ENCODE measurements around the gene INO80D. TPM values are rescaled to one million over a fixed set of nuclear protein-coding genes. Genes with fewer than 3 reads are reported as not detected.

INO80D gene
- total RNA-seq, 1 experiment from 2014 or later: 8.8 TPM

DNA sequence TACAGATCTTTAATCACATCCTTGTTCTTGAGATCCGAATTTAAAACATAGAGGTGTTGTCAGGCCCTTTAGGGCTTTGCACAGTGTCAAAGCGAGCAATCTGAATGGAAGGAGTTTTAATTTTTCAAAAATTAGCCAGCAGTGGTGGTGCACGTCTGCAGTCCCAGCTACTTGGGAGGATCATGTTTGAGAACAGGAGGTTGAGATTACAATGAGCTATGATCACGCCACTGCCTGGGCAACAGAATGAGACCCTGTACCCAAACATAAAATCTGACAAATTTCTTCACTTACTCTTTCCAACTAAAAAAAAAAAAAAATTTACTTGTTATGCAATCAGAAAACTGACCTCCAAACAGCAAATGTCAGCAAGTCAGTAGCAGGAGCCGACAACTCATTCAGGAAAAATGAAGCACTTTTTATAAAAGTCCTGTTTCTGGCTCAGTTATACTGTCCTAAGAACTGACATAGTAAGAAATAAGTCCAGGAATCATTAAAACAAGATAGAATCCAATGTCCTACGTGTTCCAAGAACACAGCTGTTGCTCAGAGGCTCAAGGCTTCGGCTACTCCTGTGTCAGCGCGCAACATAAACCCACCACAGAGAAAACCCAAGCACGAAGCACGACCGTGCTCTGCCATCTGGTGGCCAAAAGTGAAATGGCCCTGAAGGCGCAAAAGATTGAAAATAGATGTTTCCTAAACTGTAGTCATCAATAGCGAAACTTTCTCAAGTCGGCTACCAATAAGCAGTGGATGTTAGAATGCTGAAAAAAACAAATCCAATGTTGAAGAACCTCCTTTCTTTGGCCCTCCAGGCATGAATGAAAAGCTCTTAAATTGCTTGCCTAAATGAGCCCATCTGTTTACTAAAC is 138.1 kb downstream of the INO80D start:
- Histone ChIP-seq H3K4me1 (ENCODE audit: insufficient read depth, low read length) (no peaks in the 10 kb centered on the region), H3K79me2 (ENCODE audit: low read length) (no peaks in the 10 kb centered on the region), H3K27me3 (ENCODE audit: low read length) (no peaks in the 10 kb centered on the region), H3F3A (ENCODE audit: low read length, unreplicated experiment) (no peaks in the 10 kb centered on the region), H3K9me3 (ENCODE audit: low read length) (no peaks in the 10 kb centered on the region), H3K36me3 (ENCODE audit: low read depth, low read length) (no peaks in the 10 kb centered on the region), H3K27ac (ENCODE audit: low read length) (no peak overlapping the region), H2AFZ (ENCODE audit: low read length) (peak overlapping the region; percentile 40; the same call in 1 of the 2 replicates), H4K20me1 (ENCODE audit: low read length) (no peaks in the 10 kb centered on the region), H3K9ac (ENCODE audit: low read length) (no peak overlapping the region), H3K4me3 (ENCODE audit: low read length) (0 out of 2 replicates have a peak overlapping the region, but pooled peaks have one; percentile 3), H3K4me2 (ENCODE audit: low read length) (peak overlapping the region; percentile 42), H3K9me2 (replicated peaks; ENCODE audit: low read length) (no peaks in the 10 kb centered on the region)
- POLR2A ChIA-PET (ENCODE audit: unreplicated experiment): interaction anchor here (0.5 to 0.7 kb wide), 2 partner anchors 163 to 1723 kb away, joined by 3 to 6 read pairs; no protein-coding TSS in a partner anchor
- peak; percentile 73 for ATAC-seq
- BruUV-seq (replicated peaks): no TSS peak
- intact Hi-C loops (cut with micrococcal nuclease): loop anchor here (1.0 to 5.0 kb wide), 3 partner anchors 45 to 1803 kb away; no protein-coding TSS in a partner anchor
- TF ChIP-seq EZH2 (IDR thresholded peaks at IDR 0.05; ENCODE audit: low read length, unreplicated experiment) (no peak), EZH2phosphoT487 (IDR thresholded peaks at IDR 0.05; ENCODE audit: borderline replicate concordance, low read length) (no peak), CTCF (conservative IDR thresholded peaks at IDR 0.05; ENCODE audit: low read depth, low read length) (peak; percentile 96)
- CTCF ChIA-PET: interaction anchor here (0.6 to 0.7 kb wide), 3 partner anchors 9 to 44 kb away, joined by 4 to 7 read pairs (median 7); no protein-coding TSS in a partner anchor
- DNase-seq: peak; percentile 70

DNA sequence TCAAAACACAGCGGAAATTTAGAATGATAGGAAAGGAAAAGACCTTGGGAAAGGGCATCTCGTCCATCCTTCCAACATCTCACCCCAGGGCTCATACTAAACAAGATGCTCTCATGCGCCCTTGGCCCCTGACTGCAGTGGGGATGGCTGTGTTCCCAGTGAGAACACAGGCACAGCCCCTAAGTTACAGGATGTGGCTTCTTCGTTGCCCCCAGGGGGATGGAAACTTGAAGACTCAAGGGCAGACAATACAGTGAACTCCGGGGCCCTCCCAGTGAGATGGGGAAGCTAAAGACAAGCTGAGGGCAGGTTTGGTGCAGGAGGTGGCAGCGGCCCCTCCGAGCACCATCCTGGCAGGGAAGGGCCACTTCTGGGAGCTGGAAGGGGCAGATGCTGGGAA is 139.7 kb downstream of the INO80D start:
- TF ChIP-seq EZH2 (IDR thresholded peaks at IDR 0.05; ENCODE audit: low read length, unreplicated experiment) (no peak), EZH2phosphoT487 (IDR thresholded peaks at IDR 0.05; ENCODE audit: borderline replicate concordance, low read length) (no peak), CTCF (conservative IDR thresholded peaks at IDR 0.05; ENCODE audit: low read depth, low read length) (no peak)
- ChIA-PET CTCF (no interaction called here), POLR2A (ENCODE audit: unreplicated experiment) (no interaction called here)
- ATAC-seq (no peak), DNase-seq (no peak)
- no peaks in the 10 kb centered on the region for H3F3A ChIP-seq (ENCODE audit: low read length, unreplicated experiment)
- H3K27me3 ChIP-seq (ENCODE audit: low read length): no peaks in the 10 kb centered on the region
- H3K9ac ChIP-seq (ENCODE audit: low read length): no peak overlapping the region
- no peaks in the 10 kb centered on the region for H3K79me2 ChIP-seq (ENCODE audit: low read length)
- no peaks in the 10 kb centered on the region for H3K9me3 ChIP-seq (ENCODE audit: low read length)
- intact Hi-C loops (cut with micrococcal nuclease): loop anchor here (5.0 kb wide), 1 partner anchor 179 kb away; no protein-coding TSS in a partner anchor
- H4K20me1 ChIP-seq (ENCODE audit: low read length): no peaks in the 10 kb centered on the region
- no TSS peak for BruUV-seq (replicated peaks)
- no peak overlapping the region for H3K4me2 ChIP-seq (ENCODE audit: low read length)
- H3K4me3 ChIP-seq (ENCODE audit: low read length): no peak overlapping the region
- H3K4me1 ChIP-seq (ENCODE audit: insufficient read depth, low read length): no peaks in the 10 kb centered on the region
- no peak overlapping the region for H3K27ac ChIP-seq (ENCODE audit: low read length)
- no peak overlapping the region for H2AFZ ChIP-seq (ENCODE audit: low read length)
- no peaks in the 10 kb centered on the region for H3K9me2 ChIP-seq (replicated peaks; ENCODE audit: low read length)
- H3K36me3 ChIP-seq (ENCODE audit: low read depth, low read length): no peaks in the 10 kb centered on the region

Other genes starting within 250 kb of the INO80D start
- gene NDUFS1, start 73.3 kb upstream of the INO80D start, total RNA-seq (2014; rRNA removed): 80.7 and 110 TPM in 2 replicates
- 596 and 616 TPM in 2 replicates for gene EEF1B2, start 73.7 kb upstream of the INO80D start, total RNA-seq (2014; rRNA removed)
- 1.9 and 4.2 TPM in 2 replicates for gene ZDBF2, start 188.5 kb upstream of the INO80D start, total RNA-seq (2014; rRNA removed)